Measurements from ENCODE around the gene ADCY7.

DNA sequence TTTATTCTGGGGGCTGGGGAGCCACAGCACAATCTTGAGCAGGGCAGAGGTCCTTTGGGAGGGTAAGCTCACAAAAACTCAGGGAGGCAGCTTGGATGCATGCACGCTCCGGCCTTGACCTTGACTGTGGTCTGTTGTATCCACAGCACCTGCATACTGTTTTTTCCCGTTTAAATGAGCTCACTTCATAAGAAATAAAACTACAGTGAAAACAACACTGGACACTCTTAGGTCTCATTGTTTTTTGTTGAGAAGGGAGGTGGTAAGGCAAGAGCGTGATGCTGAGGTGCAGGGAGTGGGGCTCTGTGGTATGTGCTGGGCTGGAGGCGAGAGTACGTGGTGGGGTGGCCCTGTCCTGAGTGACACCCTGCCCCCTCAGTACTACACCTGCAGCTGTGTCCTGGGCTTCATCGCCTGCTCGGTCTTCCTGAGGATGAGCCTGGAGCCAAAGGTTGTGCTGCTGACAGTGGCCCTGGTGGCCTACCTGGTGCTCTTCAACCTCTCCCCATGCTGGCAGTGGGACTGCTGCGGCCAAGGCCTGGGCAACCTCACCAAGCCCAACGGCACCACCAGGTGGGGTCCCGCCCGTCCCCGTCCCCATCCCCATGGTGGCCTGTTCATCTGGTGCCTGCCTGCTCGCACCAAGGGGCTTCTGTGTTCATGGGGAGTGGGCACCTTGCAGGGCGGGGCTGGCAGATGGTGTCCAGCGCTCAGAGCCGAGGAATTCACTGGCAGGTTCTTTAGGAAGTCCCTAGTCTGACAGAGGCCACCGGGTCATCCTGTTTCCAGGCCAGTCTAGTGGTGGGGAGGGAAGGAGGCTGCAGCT is 44.2 kb downstream of the ADCY7 start:
- TF ChIP-seq CTCF (IDR thresholded peaks at IDR 0.05 in 8 of 11, conservative IDR thresholded peaks at IDR 0.05 in 3 of 11) (no peak), POLR2A (IDR thresholded peaks at IDR 0.05) (no peak), POLR2AphosphoS5 (IDR thresholded peaks at IDR 0.05) (peak; percentile 36 to 73 (median 44))
